HEK293 (cell line): ENCODE data around the gene IPO11.

Source experiments
- CTCF ChIA-PET: fragments of 350-600 bp; formaldehyde crosslinking; extraction: SDS; loops from one replicate; lab custom pipeline; 2021; ENCODE audit warnings: antibody characterized with exemption; lab: Yijun Ruan, JAX
- POLR2A ChIA-PET: fragments of 300-600 bp; formaldehyde crosslinking; extraction: SDS; loops from one replicate; lab custom pipeline; 2020; ENCODE audit warnings: antibody characterized with exemption, inconsistent platforms; lab: Yijun Ruan, JAX
- H3K27ac ChIP-seq: fragments of 200-500 bp; sonication (Bioruptor generic); 2 replicates; pipeline ENCODE4 v1.5.1; 2014; ENCODE audit warnings: low read depth, low read length, control low read depth, inconsistent platforms; ENCODE audit errors: extremely low read depth
- H3K36me3 ChIP-seq, 2 experiments: fragments of 200-500 bp in 1 of 2; sonication (Bioruptor generic) in 1 of 2; 1 replicate in 1 of 2; 2 replicates in 1 of 2; pipeline ENCODE4 v1.5.1; 2014 to 2017; ENCODE audit warnings: inconsistent platforms in 2 of 2, low read length in 2 of 2; ENCODE audit not compliant: control insufficient read depth in 2 of 2, insufficient read depth in 1 of 2
- H3K4me1 ChIP-seq: fragments of 200-500 bp; sonication (Bioruptor generic); 2 replicates; pipeline ENCODE4 v1.5.1; 2014; ENCODE audit warnings: mild to moderate bottlenecking, low read length, inconsistent platforms; ENCODE audit not compliant: control insufficient read depth, insufficient read depth
- H3K4me3 ChIP-seq: 2 replicates; pipeline ENCODE4 v1.5.1; 2011; ENCODE audit warnings: low read depth, mild to moderate bottlenecking, control low read depth, low read length, moderate library complexity
- H3K9me3 ChIP-seq: fragments of 200-500 bp; sonication (Bioruptor generic); 2 replicates; pipeline ENCODE4 v1.5.1; 2014; ENCODE audit warnings: low read depth, low read length, inconsistent platforms; ENCODE audit not compliant: control insufficient read depth, insufficient read depth
- CTCF ChIP-seq: fragments of 450-650 bp; formaldehyde crosslinking; IDR thresholded peaks from 2 replicates; pipeline ENCODE4 v1.5.1; 2016; ENCODE audit warnings: missing biosample characterization, missing genetic modification characterization
- GFI1B ChIP-seq: fragments of 450-650 bp; formaldehyde crosslinking; IDR thresholded peaks from 2 replicates; pipeline ENCODE4 v1.5.1; 2016; ENCODE audit warnings: missing biosample characterization, missing genetic modification characterization
- KLF9 ChIP-seq: fragments of 450-650 bp; formaldehyde crosslinking; IDR thresholded peaks from 2 replicates; pipeline ENCODE4 v1.5.1; 2016; ENCODE audit warnings: missing biosample characterization, missing genetic modification characterization, low read depth
- PRDM10 ChIP-seq: fragments of 450-650 bp; formaldehyde crosslinking; IDR thresholded peaks from 2 replicates; pipeline ENCODE4 v1.5.1; 2016; ENCODE audit warnings: missing biosample characterization, missing genetic modification characterization
- WT1 ChIP-seq: fragments of 450-650 bp; formaldehyde crosslinking; IDR thresholded peaks from 2 replicates; pipeline ENCODE4 v1.5.1; 2016; ENCODE audit warnings: missing biosample characterization, missing genetic modification characterization
- YY1 ChIP-seq: fragments of 450-650 bp; formaldehyde crosslinking; IDR thresholded peaks from 2 replicates; pipeline ENCODE4 v1.5.1; 2018; ENCODE audit warnings: missing biosample characterization, missing genetic modification characterization
- ZBTB20 ChIP-seq: fragments of 450-650 bp; formaldehyde crosslinking; IDR thresholded peaks from 2 replicates; pipeline ENCODE4 v1.5.1; 2016; ENCODE audit warnings: missing biosample characterization, missing genetic modification characterization
- ZNF311 ChIP-seq: fragments of 450-650 bp; formaldehyde crosslinking; IDR thresholded peaks from 2 replicates; pipeline ENCODE4 v1.5.1; 2017; ENCODE audit warnings: missing biosample characterization, missing genetic modification characterization, borderline replicate concordance
- ZNF626 ChIP-seq: fragments of 450-650 bp; sonication (Bioruptor Pico); formaldehyde crosslinking; IDR thresholded peaks from 2 replicates; pipeline ENCODE4 v1.5.1; 2018; ENCODE audit warnings: missing biosample characterization, missing genetic modification characterization, inconsistent platforms
- ZNF791 ChIP-seq: fragments of 450-650 bp; formaldehyde crosslinking; IDR thresholded peaks from 2 replicates; pipeline ENCODE4 v1.5.1; 2016; ENCODE audit warnings: missing biosample characterization, missing genetic modification characterization
- ZNF830 ChIP-seq: fragments of 450-650 bp; IDR thresholded peaks from 2 replicates; pipeline ENCODE4 v1.5.0; 2018; ENCODE audit warnings: missing biosample characterization, missing genetic modification characterization, low read depth, mild to moderate bottlenecking, moderate library complexity
- ZSCAN30 ChIP-seq: fragments of 450-650 bp; IDR thresholded peaks from 2 replicates; pipeline ENCODE4 v1.5.1; 2018; ENCODE audit warnings: missing biosample characterization, mild to moderate bottlenecking, missing genetic modification characterization, moderate library complexity
- TF ChIP-seq, protein P1 (sequence below): fragments of 450-650 bp; formaldehyde crosslinking; IDR thresholded peaks from 2 replicates; pipeline ENCODE4 v1.5.1; 2017; ENCODE audit warnings: missing biosample characterization, missing genetic modification characterization
- TF ChIP-seq, protein P2 (sequence below): fragments of 450-650 bp; formaldehyde crosslinking; IDR thresholded peaks from 2 replicates; pipeline ENCODE4 v1.5.1; 2017; ENCODE audit warnings: missing biosample characterization, missing genetic modification characterization
- TF ChIP-seq, protein P3 (sequence below): fragments of 450-650 bp; formaldehyde crosslinking; IDR thresholded peaks from 2 replicates; pipeline ENCODE4 v1.5.1; 2016; ENCODE audit warnings: missing biosample characterization, missing genetic modification characterization

The IPO11 gene

DNA sequence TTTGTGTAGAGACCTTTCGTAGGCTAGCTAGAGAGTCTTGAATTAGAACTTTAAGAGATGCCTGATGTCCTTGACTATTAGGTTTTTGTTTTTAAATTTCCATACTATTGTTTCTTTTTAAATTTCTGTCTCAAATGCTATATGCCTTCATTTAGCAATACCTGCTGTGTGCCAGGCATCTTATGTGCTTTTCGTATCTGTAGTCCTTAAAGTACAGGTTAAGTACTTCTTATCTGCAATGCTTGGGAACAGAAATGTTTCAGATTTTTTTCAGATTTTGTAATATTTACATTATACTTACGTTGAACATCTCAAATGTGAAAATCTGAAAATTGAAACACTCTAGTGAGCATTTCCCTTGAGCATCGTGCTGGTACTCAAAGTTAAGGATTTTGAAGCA lies 49.0 kb downstream of the IPO11 start:
- TF ChIP-seq PRDM10 (tag by site-specific recombination) (no peak), WT1 (tag by site-specific recombination) (no peak), ZNF626 (tag by site-specific recombination) (no peak), ZBTB20 (no peak)
- POLR2A ChIA-PET: no interaction called here
- Histone ChIP-seq H3K4me1 (peaks cover 2% of the 10 kb centered on the region; the same call in 1 of the 2 replicates), H3K27ac (no peak overlapping the region), H3K9me3 (no peaks in the 10 kb centered on the region), H3K36me3 (peaks cover 0 to 9% of the 10 kb centered on the region in 2 experiments; a peak in 1 of 3 replicates), H3K4me3 (no peak overlapping the region)
- CTCF ChIA-PET: no interaction called here

GRCh38 chr5:62465985-62466925 lies 53.7 kb downstream of the IPO11 start:
- ChIA-PET POLR2A (no interaction called here), CTCF (interaction anchor here (0.5 to 1.0 kb wide), 2 partner anchors 178 to 313 kb away, joined by 3 read pairs; no protein-coding TSS in a partner anchor)
- TF ChIP-seq ZNF791 (tag by site-specific recombination) (no peak), KLF9 (tag by site-specific recombination) (no peak)
- TF ChIP-seq, protein P1, sequence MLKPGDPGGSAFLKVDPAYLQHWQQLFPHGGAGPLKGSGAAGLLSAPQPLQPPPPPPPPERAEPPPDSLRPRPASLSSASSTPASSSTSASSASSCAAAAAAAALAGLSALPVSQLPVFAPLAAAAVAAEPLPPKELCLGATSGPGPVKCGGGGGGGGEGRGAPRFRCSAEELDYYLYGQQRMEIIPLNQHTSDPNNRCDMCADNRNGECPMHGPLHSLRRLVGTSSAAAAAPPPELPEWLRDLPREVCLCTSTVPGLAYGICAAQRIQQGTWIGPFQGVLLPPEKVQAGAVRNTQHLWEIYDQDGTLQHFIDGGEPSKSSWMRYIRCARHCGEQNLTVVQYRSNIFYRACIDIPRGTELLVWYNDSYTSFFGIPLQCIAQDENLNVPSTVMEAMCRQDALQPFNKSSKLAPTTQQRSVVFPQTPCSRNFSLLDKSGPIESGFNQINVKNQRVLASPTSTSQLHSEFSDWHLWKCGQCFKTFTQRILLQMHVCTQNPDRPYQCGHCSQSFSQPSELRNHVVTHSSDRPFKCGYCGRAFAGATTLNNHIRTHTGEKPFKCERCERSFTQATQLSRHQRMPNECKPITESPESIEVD: peak; percentile 20; the same call in 1 of the 2 replicates
- no peaks in the 10 kb centered on the region for H3K9me3 ChIP-seq
- H3K36me3 ChIP-seq: peaks cover 23 to 25% of the 10 kb centered on the region in 2 experiments
- H3K27ac ChIP-seq: no peak overlapping the region
- H3K4me1 ChIP-seq: peaks cover 2% of the 10 kb centered on the region; the same call in 1 of the 2 replicates
- no peak overlapping the region for H3K4me3 ChIP-seq

- TF ChIP-seq ZNF791 (tag by site-specific recombination) (no peak), ZSCAN30 (no peak), CTCF (tag by site-specific recombination) (no peak), ZNF830 (tag by site-specific recombination) (no peak), GFI1B (tag by site-specific recombination) (no peak), ZNF311 (tag by site-specific recombination) (no peak), YY1 (tag by site-specific recombination) (no peak)
- TF ChIP-seq, protein P2, sequence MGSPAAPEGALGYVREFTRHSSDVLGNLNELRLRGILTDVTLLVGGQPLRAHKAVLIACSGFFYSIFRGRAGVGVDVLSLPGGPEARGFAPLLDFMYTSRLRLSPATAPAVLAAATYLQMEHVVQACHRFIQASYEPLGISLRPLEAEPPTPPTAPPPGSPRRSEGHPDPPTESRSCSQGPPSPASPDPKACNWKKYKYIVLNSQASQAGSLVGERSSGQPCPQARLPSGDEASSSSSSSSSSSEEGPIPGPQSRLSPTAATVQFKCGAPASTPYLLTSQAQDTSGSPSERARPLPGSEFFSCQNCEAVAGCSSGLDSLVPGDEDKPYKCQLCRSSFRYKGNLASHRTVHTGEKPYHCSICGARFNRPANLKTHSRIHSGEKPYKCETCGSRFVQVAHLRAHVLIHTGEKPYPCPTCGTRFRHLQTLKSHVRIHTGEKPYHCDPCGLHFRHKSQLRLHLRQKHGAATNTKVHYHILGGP: no peak
- TF ChIP-seq, protein P3, sequence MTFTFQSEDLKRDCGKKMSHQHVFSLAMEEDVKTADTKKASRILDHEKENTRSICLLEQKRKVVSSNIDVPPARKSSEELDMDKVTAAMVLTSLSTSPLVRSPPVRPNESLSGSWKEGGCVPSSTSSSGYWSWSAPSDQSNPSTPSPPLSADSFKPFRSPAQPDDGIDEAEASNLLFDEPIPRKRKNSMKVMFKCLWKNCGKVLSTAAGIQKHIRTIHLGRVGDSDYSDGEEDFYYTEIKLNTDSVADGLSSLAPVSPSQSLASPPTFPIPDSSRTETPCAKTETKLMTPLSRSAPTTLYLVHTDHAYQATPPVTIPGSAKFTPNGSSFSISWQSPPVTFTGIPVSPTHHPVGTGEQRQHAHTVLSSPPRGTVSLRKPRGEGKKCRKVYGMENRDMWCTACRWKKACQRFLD (tag by site-specific recombination): no peak
- H3K36me3 ChIP-seq: peaks cover 2 to 17% of the 10 kb centered on the region in 2 experiments
- H3K4me1 ChIP-seq: no peaks in the 10 kb centered on the region
- ChIA-PET POLR2A (no interaction called here), CTCF (interaction anchor here (1.4 to 2.1 kb wide), 2 partner anchors 13 to 306 kb away, joined by 5 to 14 read pairs; no protein-coding TSS in a partner anchor)
- no peak overlapping the region for H3K27ac ChIP-seq
- no peaks in the 10 kb centered on the region for H3K9me3 ChIP-seq
- no peak overlapping the region for H3K4me3 ChIP-seq
These were observed 60.6 kb downstream of the IPO11 start for GRCh38 chr5:62473209-62473608.
